Sigmoid colon (tissue), 7 donors: ENCODE measurements around the gene PRKAG3. TPM values are rescaled to one million over a fixed set of nuclear protein-coding genes. Genes with fewer than 3 reads are reported as not detected.

Experiments used
- DNase-seq: peaks from one replicate; pipeline ENCODE4 v3.0.0-alpha.2; 2019
- H3K27ac ChIP-seq, 4 donors: fragments of 200-600 bp; sonication (generic); one replicate each; pipeline ENCODE4 v1.5.1; 2016 to 2019; ENCODE audit warnings: mild to moderate bottlenecking in 1 of 4
- H3K27me3 ChIP-seq, 3 donors: fragments of 200-600 bp; sonication (generic); one replicate each; pipeline ENCODE4 v1.5.1; 2019; ENCODE audit warnings: mild to moderate bottlenecking in 1 of 3
- H3K36me3 ChIP-seq, 4 donors: fragments of 200-600 bp; sonication (generic); one replicate each; pipeline ENCODE4 v1.5.1; 2016 to 2019
- H3K4me1 ChIP-seq, 4 donors: fragments of 200-600 bp; sonication (generic); one replicate each; pipeline ENCODE4 v1.5.1; 2017 to 2019
- H3K4me3 ChIP-seq, 4 donors: fragments of 200-600 bp; sonication (generic); one replicate each; pipeline ENCODE4 v1.5.1; 2017 to 2019; ENCODE audit warnings: mild to moderate bottlenecking in 2 of 4, moderate library complexity in 1 of 4
- H3K9me3 ChIP-seq, 4 donors: fragments of 200-600 bp in 3 of 4; sonication (generic) in 3 of 4; one replicate each; pipeline versions ENCODE4 v1.5.1 to v1.6.1; 2013 to 2019
- CTCF ChIP-seq, 4 experiments: fragments of 450-650 bp in 3 of 4; fragments of 200-600 bp in 1 of 4; IDR thresholded peaks; one replicate each; pipeline ENCODE4 v1.5.1; 2016 to 2019; ENCODE audit warnings: antibody characterized with exemption in 4 of 4, mild to moderate bottlenecking in 3 of 4, moderate library complexity in 2 of 4
- EP300 ChIP-seq, 4 donors: sonication (generic); formaldehyde crosslinking; IDR thresholded peaks; one replicate each; pipeline ENCODE4 v1.6.1; 2017; ENCODE audit warnings: antibody characterized with exemption in 4 of 4
- POLR2A ChIP-seq, 2 donors: fragments of 450-650 bp; IDR thresholded peaks; one replicate each; pipeline ENCODE4 v1.6.1; 2016; ENCODE audit warnings: antibody characterized with exemption in 2 of 2, mild to moderate bottlenecking in 2 of 2, moderate library complexity in 2 of 2
- POLR2AphosphoS5 ChIP-seq, 4 donors: sonication (generic); formaldehyde crosslinking; IDR thresholded peaks; one replicate each; pipeline ENCODE4 v1.6.1; 2017; ENCODE audit warnings: antibody characterized with exemption in 4 of 4
- WGBS, 2 donors: extraction: QIAGEN DNeasy Blood & Tissue Kit; methylation state at CpG; one replicate each; pipeline ENCODE4 v1.1.7; 2013; 5-methylcytosine and 5-hydroxymethylcytosine counted together
- intact Hi-C: fragments of 100-400 bp; cut with DNase I; formaldehyde crosslinking; loops from one replicate; pipeline ENCODE4 v1.15.1; 2023
- polyA plus RNA-seq, 3 donors: library from polyadenylated mRNA; stranded (reverse); fragments of 200-250 nt; gene quantifications; one replicate each; pipeline ENCODE4 v1.2.3, GENCODE V29; 2013
- total RNA-seq, 4 donors: library from RNA; depleted of rRNA; stranded (reverse); fragments of >200 nt; gene quantifications; one replicate each; pipeline ENCODE4 v1.1.0, GENCODE V29; 2016
- donor health status: healthy with polysubstance abuse.
- donor health status: Bipolar disorder and iron deficiency.
- donor health status: healthy.

PRKAG3 gene
- total and polyA plus RNA-seq, 7 donors = not detected

DNA sequence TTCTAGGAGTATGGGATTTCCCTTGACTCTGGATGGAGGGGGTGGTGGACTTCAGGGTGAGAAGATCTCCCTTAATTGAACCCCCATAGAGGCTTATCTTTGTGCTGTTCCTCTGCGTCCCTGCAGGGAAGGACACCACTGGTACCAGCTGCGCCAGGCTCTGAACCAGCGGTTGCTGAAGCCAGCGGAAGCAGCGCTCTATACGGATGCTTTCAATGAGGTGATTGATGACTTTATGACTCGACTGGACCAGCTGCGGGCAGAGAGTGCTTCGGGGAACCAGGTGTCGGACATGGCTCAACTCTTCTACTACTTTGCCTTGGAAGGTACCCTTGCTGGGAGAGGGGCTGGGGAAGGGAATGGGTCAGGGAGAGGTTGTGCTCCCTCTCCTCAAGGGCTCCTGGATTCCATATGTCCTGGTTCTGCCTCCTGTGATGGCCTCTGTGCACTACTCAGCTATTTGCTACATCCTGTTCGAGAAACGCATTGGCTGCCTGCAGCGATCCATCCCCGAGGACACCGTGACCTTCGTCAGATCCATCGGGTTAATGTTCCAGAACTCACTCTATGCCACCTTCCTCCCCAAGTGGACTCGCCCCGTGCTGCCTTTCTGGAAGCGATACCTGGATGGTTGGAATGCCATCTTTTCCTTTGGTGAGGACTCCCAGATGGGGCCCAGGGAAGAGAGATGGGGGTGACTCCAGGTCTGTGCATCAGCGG is 19.3 kb downstream of the PRKAG3 start:
- H3K36me3 ChIP-seq = peaks cover 14 to 50% (median 29%) of the 10 kb centered on the region in 4 donors
- H3K27me3 ChIP-seq = no peaks in the 10 kb centered on the region
- peaks cover 0 to 6% (median 0%) of the 10 kb centered on the region in 4 donors for H3K4me1 ChIP-seq
- intact Hi-C loops = no loop called here
- H3K9me3 ChIP-seq = no peaks in the 10 kb centered on the region
- H3K4me3 ChIP-seq = no peak overlapping the region
- no peak overlapping the region for H3K27ac ChIP-seq
- no peak for DNase-seq
- WGBS, 2 donors = 95 to 96% methylated on average over 21 of the region's 21 CpGs
- TF ChIP-seq EP300 (IDR thresholded peaks at IDR 0.05) (no peak), POLR2A (IDR thresholded peaks at IDR 0.05) (no peak), POLR2AphosphoS5 (IDR thresholded peaks at IDR 0.05) (no peak), CTCF (IDR thresholded peaks at IDR 0.05) (no peak)

GRCh38 chr2:218811382-218811781 is 20.2 kb downstream of the PRKAG3 start:
- Histone ChIP-seq H3K9me3 (no peaks in the 10 kb centered on the region), H3K4me1 (peaks cover 0 to 14% (median 5%) of the 10 kb centered on the region in 4 donors), H3K4me3 (no peak overlapping the region), H3K27me3 (no peaks in the 10 kb centered on the region), H3K27ac (no peak overlapping the region), H3K36me3 (peaks cover 14 to 44% (median 28%) of the 10 kb centered on the region in 4 donors)
- intact Hi-C loops = no loop called here
- 71 to 83% methylated on average over 4 of the region's 4 CpGs for WGBS, 2 donors
- DNase-seq = no peak
- TF ChIP-seq POLR2AphosphoS5 (IDR thresholded peaks at IDR 0.05) = no peak
- no peak for TF ChIP-seq POLR2A (IDR thresholded peaks at IDR 0.05)

DNA sequence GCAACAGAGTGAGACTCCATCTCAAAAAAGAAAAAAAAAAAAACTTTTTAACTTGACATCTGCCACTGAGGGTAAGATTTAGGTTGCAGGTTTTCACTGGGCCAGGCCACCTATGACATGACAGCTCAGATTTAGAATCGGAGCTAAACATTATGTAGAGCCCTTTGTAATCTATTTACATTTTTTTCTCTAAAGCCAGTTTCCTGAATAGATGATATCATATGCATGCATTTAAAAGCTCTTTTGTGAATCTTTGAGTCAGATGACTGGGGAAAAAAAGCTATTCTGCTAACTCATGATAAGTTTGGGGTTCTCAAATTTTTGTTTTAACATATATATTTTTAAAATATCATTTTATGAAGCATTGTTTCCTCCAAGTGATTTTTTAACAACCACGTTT is 21.3 kb downstream of the PRKAG3 start:
- H3K9me3 ChIP-seq = no peaks in the 10 kb centered on the region
- H3K4me3 ChIP-seq = no peak overlapping the region
- H3K36me3 ChIP-seq = peaks cover 14 to 33% (median 26%) of the 10 kb centered on the region in 4 donors
- no peak for DNase-seq
- no peak for TF ChIP-seq POLR2A (IDR thresholded peaks at IDR 0.05)
- no peak for TF ChIP-seq CTCF (IDR thresholded peaks at IDR 0.05)
- no peak for TF ChIP-seq POLR2AphosphoS5 (IDR thresholded peaks at IDR 0.05)
- no peak for TF ChIP-seq EP300 (IDR thresholded peaks at IDR 0.05)
- WGBS, 2 donors = 79 to 88% methylated on average over 2 of the region's 2 CpGs
- H3K27me3 ChIP-seq = no peaks in the 10 kb centered on the region
- no peak overlapping the region for H3K27ac ChIP-seq
- H3K4me1 ChIP-seq = peaks cover 0 to 24% (median 16%) of the 10 kb centered on the region in 4 donors
- intact Hi-C loops = no loop called here

GRCh38 chr2:218809515-218809914 is 22.1 kb downstream of the PRKAG3 start:
- H3K36me3 ChIP-seq = peaks cover 14 to 26% (median 18%) of the 10 kb centered on the region in 4 donors
- 88 to 95% methylated on average over 12 of the region's 12 CpGs for WGBS, 2 donors
- no peak overlapping the region for H3K4me3 ChIP-seq
- H3K4me1 ChIP-seq = peaks cover 0 to 27% (median 19%) of the 10 kb centered on the region in 4 donors
- no peaks in the 10 kb centered on the region for H3K27me3 ChIP-seq
- H3K9me3 ChIP-seq = peaks cover 0 to 5% (median 0%) of the 10 kb centered on the region in 4 donors
- TF ChIP-seq POLR2A (IDR thresholded peaks at IDR 0.05) (no peak), POLR2AphosphoS5 (IDR thresholded peaks at IDR 0.05) (no peak), EP300 (IDR thresholded peaks at IDR 0.05) (no peak), CTCF (IDR thresholded peaks at IDR 0.05) (no peak)
- intact Hi-C loops = no loop called here
- DNase-seq = no peak
- no peak overlapping the region for H3K27ac ChIP-seq

DNA sequence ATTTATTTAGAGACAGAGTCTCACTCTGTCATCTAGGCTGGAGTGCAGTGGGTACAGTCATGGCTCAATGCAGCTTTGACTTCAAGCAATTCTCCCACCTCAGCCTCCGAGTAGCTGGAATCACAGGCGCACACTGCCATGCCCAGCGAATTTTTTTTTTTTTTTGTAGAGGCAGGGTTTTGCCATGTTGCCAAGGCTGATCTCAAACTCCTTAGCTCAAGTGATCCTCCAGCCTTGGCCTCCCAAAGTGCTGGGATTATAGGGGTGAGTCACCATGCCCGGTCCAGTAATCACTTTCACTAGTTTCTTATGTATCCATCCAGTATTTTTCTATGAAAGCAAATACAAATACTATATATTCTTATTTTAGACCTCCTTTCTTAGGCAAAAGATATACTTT is 24.0 kb downstream of the PRKAG3 start:
- WGBS, 2 donors = 79 to 89% methylated on average over 4 of the region's 4 CpGs
- TF ChIP-seq EP300 (IDR thresholded peaks at IDR 0.05) (no peak), POLR2AphosphoS5 (IDR thresholded peaks at IDR 0.05) (no peak), CTCF (IDR thresholded peaks at IDR 0.05) (no peak), POLR2A (IDR thresholded peaks at IDR 0.05) (no peak)
- Histone ChIP-seq H3K27ac (peak overlapping the region; percentile 71 to 86 (median 78)), H3K36me3 (peaks cover 0 to 7% (median 4%) of the 10 kb centered on the region in 4 donors), H3K27me3 (no peaks in the 10 kb centered on the region), H3K4me3 (no peak overlapping the region), H3K9me3 (peaks cover 0 to 5% (median 0%) of the 10 kb centered on the region in 4 donors), H3K4me1 (peaks cover 0 to 27% (median 19%) of the 10 kb centered on the region in 4 donors)
- DNase-seq = no peak
- intact Hi-C loops = loop anchor here (2.0 kb wide), 1 partner anchor 27 kb away; no protein-coding TSS in a partner anchor
